Stimulated activated CD4-positive, alpha-beta T cell treated with anti-CD3 and anti-CD28 coated beads, Interleukin-4, amount 100 ng/mL, for 48 hours (primary cell): Measurements from ENCODE around the gene SDC4.

Experiments
- DNase-seq, 2 donors: peaks; one replicate each; pipeline ENCODE4 v3.0.0-alpha.2; 2020; ENCODE audit warnings: low read depth in 2 of 2

The SDC4 gene

GRCh38 chr20:45318948-45319347 is 29.3 kb downstream of the SDC4 start:
- no peak for DNase-seq

GRCh38 chr20:45318386-45318939 is 29.8 kb downstream of the SDC4 start:
- DNase-seq, result no peak

GRCh38 chr20:45317826-45318225 is 30.4 kb downstream of the SDC4 start:
- DNase-seq, result no peak

GRCh38 chr20:45316150-45317080 is 31.8 kb downstream of the SDC4 start:
- DNase-seq, result no peak

GRCh38 chr20:45315672-45316071 is 32.6 kb downstream of the SDC4 start:
- DNase-seq, result no peak

- DNase-seq, result no peak
These were observed 34.3 kb downstream of the SDC4 start for GRCh38 chr20:45313943-45314342.

GRCh38 chr20:45313065-45313695 is 35.0 kb downstream of the SDC4 start:
- no peak for DNase-seq

- DNase-seq, result no peak
These were observed 36.0 kb downstream of the SDC4 start for GRCh38 chr20:45312241-45312640.

- DNase-seq, result peak; percentile 65 to 70
These were observed 36.5 kb downstream of the SDC4 start for GRCh38 chr20:45311589-45312211.

- DNase-seq, result no peak
These were observed 39.1 kb downstream of the SDC4 start for GRCh38 chr20:45309075-45309474.

GRCh38 chr20:45308117-45308778 is 40.0 kb downstream of the SDC4 start, which contains the start of gene MATN4:
MATN4 (minus strand) TSS chr20:45308299; CDS start chr20:45305582, 2,717 bp downstream.
- DNase-seq, result no peak

GRCh38 chr20:45307076-45307640 is 41.1 kb downstream of the SDC4 start:
- DNase-seq, result no peak

- peak in 1 of 2 donors; percentile 51 for DNase-seq
These were observed 41.7 kb downstream of the SDC4 start, which contains the start of gene RBPJL for GRCh38 chr20:45306431-45306982. RBPJL (plus strand) TSS chr20:45306840; CDS start chr20:45306923, 83 bp downstream.

GRCh38 chr20:45305262-45305661 is 43.0 kb downstream of the SDC4 start:
- DNase-seq, result no peak

GRCh38 chr20:45304464-45304999 is 43.7 kb downstream of the SDC4 start:
- no peak for DNase-seq

- no peak for DNase-seq
These were observed 44.4 kb downstream of the SDC4 start for GRCh38 chr20:45303586-45304463.

- no peak for DNase-seq
These were observed 46.4 kb downstream of the SDC4 start for GRCh38 chr20:45301824-45302271.

- DNase-seq, result peak; percentile 32 to 53
These were observed 47.3 kb downstream of the SDC4 start for GRCh38 chr20:45300961-45301360.

GRCh38 chr20:45299786-45300185 is 48.4 kb downstream of the SDC4 start:
- no peak for DNase-seq
